Transverse colon (tissue), 4 donors: ENCODE results near the gene C9orf85.

Experiments
- CTCF ChIP-seq, 5 experiments: fragments of 200-600 bp in 3 of 5; fragments of 450-650 bp in 2 of 5; sonication (generic) in 3 of 5; IDR thresholded peaks; 1 replicate in 2 of 5; 2 replicates in 3 of 5; pipeline ENCODE4 v1.5.1; 2016 to 2017; ENCODE audit warnings: antibody characterized with exemption in 5 of 5, inconsistent platforms in 3 of 5, mild to moderate bottlenecking in 2 of 5, moderate library complexity in 1 of 5
- POLR2A ChIP-seq: fragments of 450-650 bp; IDR thresholded peaks from one replicate; pipeline ENCODE4 v1.6.1; 2016; ENCODE audit warnings: antibody characterized with exemption, mild to moderate bottlenecking, moderate library complexity
- POLR2AphosphoS5 ChIP-seq, 3 donors: sonication (generic); formaldehyde crosslinking; IDR thresholded peaks; one replicate each; pipeline ENCODE4 v1.6.1; 2016; ENCODE audit warnings: antibody characterized with exemption in 3 of 3

- TF ChIP-seq CTCF (IDR thresholded peaks at IDR 0.05) (no peak), POLR2AphosphoS5 (IDR thresholded peaks at IDR 0.05) (no peak), POLR2A (no peak)
Measured at GRCh38 chr9:71911908-71912335, 483 bp downstream of the C9orf85 start.
